Bronchus fibroblast of lung (primary cell): ENCODE measurements around the gene FBXW10. TPM values are rescaled to one million over a fixed set of nuclear protein-coding genes. Genes with fewer than 3 reads are reported as not detected.

ENCODE experiments used
- total RNA-seq: library from RNA; depleted of rRNA; stranded (reverse); fragments of >200 nt; gene quantifications from 2 replicates; pipeline ENCODE4 v1.2.3, GENCODE V29; 2015

Gene FBXW10, protein sequence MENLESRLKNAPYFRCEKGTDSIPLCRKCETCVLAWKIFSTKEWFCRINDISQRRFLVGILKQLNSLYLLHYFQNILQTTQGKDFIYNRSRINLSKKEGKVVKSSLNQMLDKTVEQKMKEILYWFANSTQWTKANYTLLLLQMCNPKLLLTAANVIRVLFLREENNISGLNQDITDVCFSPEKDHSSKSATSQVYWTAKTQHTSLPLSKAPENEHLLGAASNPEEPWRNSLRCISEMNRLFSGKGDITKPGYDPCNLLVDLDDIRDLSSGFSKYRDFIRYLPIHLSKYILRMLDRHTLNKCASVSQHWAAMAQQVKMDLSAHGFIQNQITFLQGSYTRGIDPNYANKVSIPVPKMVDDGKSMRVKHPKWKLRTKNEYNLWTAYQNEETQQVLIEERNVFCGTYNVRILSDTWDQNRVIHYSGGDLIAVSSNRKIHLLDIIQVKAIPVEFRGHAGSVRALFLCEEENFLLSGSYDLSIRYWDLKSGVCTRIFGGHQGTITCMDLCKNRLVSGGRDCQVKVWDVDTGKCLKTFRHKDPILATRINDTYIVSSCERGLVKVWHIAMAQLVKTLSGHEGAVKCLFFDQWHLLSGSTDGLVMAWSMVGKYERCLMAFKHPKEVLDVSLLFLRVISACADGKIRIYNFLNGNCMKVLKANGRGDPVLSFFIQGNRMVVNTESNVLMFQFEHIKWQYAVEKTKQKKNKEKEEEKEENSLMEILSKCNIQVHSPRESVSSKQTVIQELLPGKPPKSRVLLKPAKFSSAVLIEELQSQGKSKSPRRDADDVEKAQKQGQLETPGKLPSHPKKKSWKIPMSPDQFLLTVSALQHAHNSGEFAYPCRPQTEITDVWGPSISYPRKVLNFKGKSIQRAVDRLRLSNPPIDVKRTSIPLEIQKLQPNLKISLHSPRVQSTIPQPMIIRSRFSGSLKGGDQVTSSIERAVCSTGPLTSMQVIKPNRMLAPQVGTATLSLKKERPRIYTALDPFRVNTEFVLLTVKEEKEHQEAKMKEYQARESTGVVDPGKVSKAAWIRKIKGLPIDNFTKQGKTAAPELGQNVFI
- total RNA-seq: not detected in 2 replicates

DNA sequence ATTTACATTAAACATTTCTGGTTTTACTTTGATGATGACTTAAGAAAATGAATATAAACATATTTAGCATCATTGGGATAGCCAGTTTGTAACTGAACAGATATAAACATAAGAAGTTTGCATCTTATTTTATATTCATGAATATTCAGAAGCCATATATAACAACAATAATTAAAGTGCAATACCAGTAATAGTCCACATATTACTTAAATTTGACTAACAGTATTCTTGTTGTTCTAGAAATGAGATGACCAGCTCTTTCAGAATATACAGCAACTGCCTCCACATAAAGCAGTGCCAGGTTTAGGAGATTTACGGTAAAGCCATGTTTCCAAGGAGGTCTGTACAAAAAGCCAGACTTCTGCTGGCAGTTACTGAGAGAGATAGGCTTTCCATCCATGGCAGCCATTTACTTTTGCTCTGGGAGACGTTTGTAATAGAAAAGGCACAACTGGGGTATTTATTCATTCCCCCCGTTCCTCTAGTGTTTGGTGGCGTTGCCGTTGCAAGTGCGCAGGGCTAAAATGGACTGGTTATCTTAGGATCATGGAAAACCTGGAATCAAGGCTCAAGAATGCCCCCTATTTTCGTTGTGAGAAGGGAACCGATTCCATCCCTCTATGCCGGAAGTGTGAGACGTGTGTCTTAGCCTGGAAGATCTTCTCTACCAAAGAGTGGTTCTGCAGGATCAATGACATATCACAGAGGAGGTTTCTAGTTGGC lies at the start of gene FBXW10:
Gene FBXW10, plus strand, starts transcription at position 356 of the 723 bp plus-strand sequence. Its CDS starts 191 bp downstream, at position 547.

DNA sequence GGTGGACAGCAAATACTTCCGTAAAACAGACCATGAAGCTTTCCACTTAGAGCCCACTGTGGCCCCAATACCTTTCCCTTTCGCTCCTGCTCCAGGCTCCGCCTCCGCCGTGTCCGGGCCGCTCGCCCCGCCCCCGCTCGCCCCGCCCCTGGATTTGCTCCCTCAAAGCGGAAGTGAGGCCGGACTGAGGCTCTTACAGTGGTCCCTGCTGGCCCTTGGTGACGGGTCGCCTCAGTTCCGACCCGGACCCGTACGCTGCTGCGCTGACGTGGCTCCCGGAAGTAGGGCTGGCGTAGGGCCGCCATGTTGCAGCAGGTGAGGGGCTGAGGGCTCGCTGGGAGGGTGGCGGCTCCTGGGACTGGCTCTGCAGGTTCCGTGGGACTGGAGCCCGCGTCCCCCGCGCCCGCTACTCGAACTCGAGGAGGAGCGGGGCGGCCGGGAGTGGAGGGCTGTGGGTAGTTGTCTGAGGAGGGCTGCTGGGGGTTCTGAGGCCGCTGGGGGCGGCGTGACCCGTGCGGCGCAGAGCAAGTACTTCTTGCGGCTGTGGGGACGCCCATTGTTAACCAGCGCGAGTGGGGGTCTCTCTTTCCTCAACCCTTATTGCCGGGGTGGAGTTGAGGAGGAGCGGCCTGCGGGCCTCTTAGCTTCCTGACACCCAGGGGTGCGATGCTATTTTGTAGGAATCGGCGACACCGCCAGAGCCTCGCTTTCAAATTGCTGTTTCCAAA lies 37.3 kb downstream of the FBXW10 start, which contains the start of gene TVP23B:
Gene TVP23B, plus strand, starts transcription at position 193 of the 728 bp plus-strand sequence. Its CDS starts 111 bp downstream, at position 304.

Other genes with a start within 250 kb of the FBXW10 start
- gene TBC1D28, start 99.7 kb upstream of the FBXW10 start, total RNA-seq: not detected in 2 replicates
- 6.1 and 7.3 TPM in 2 replicates for gene FOXO3B, start 61.7 kb upstream of the FBXW10 start, total RNA-seq
- 16.2 and 21.9 TPM in 2 replicates for gene TVP23B, start 37.1 kb downstream of the FBXW10 start, total RNA-seq
- 22.9 and 30.9 TPM in 2 replicates for gene PRPSAP2, start 114.1 kb downstream of the FBXW10 start, total RNA-seq
- gene SLC5A10, start 208.1 kb downstream of the FBXW10 start, total RNA-seq: not detected in 2 replicates